NCI-H748 (cell line): Measurements from ENCODE around the gene TNFAIP6.
"Not testable (repeated sequence)": the region's sequence is repeated elsewhere in the genome, so short reads cannot be mapped to it uniquely, and the experiment has no call there.

Source experiments
- DNase-seq: peaks from one replicate; lab custom pipeline; 2025; ENCODE audit not compliant: unreplicated experiment; lab: John Stamatoyannopoulos, UW

TNFAIP6 gene

GRCh38 chr2:151417650-151418049 is 60.3 kb downstream of the TNFAIP6 start:
- no peak for DNase-seq

GRCh38 chr2:151421681-151422080 is 64.3 kb downstream of the TNFAIP6 start:
- DNase-seq, result not testable (repeated sequence)

GRCh38 chr2:151422917-151423439 is 65.6 kb downstream of the TNFAIP6 start:
- no peak for DNase-seq

GRCh38 chr2:151423760-151424159 is 66.4 kb downstream of the TNFAIP6 start:
- DNase-seq, result no peak
